Epithelial cell of proximal tubule (primary cell): ENCODE data around the gene YOD1. TPM values are rescaled to one million over a fixed set of nuclear protein-coding genes. Genes with fewer than 3 reads are reported as not detected.

ENCODE experiments used
- DNase-seq: peaks from one replicate; pipeline ENCODE4 v3.0.0-alpha.2; 2011; ENCODE audit warnings: low read depth
- H3K4me3 ChIP-seq: 2 replicates; pipeline ENCODE4 v1.5.1; 2011; ENCODE audit warnings: low read depth, mild to moderate bottlenecking, low read length
- total RNA-seq: library from RNA; depleted of rRNA; stranded (reverse); fragments of >200 nt; gene quantifications from 2 replicates; pipeline ENCODE4 v1.2.3, GENCODE V29; 2015
- TF ChIP-seq, protein P1 (sequence below): conservative IDR thresholded peaks from 2 replicates; pipeline ENCODE4 v1.5.1; 2012; ENCODE audit warnings: low read depth, mild to moderate bottlenecking, low read length

Gene YOD1
- total RNA-seq, 1 donor from 2014 or later: 6.7 TPM

- no peak overlapping the region for H3K4me3 ChIP-seq
- no peak for DNase-seq
- TF ChIP-seq, protein P1, sequence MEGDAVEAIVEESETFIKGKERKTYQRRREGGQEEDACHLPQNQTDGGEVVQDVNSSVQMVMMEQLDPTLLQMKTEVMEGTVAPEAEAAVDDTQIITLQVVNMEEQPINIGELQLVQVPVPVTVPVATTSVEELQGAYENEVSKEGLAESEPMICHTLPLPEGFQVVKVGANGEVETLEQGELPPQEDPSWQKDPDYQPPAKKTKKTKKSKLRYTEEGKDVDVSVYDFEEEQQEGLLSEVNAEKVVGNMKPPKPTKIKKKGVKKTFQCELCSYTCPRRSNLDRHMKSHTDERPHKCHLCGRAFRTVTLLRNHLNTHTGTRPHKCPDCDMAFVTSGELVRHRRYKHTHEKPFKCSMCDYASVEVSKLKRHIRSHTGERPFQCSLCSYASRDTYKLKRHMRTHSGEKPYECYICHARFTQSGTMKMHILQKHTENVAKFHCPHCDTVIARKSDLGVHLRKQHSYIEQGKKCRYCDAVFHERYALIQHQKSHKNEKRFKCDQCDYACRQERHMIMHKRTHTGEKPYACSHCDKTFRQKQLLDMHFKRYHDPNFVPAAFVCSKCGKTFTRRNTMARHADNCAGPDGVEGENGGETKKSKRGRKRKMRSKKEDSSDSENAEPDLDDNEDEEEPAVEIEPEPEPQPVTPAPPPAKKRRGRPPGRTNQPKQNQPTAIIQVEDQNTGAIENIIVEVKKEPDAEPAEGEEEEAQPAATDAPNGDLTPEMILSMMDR: no peak
These were observed 27.6 kb upstream of the YOD1 start for GRCh38 chr1:207078578-207079132.

- DNase-seq: peak; percentile 20
- TF ChIP-seq, protein P1: peak; percentile 86
These were observed 26.7 kb upstream of the YOD1 start for GRCh38 chr1:207077470-207078377.

DNA sequence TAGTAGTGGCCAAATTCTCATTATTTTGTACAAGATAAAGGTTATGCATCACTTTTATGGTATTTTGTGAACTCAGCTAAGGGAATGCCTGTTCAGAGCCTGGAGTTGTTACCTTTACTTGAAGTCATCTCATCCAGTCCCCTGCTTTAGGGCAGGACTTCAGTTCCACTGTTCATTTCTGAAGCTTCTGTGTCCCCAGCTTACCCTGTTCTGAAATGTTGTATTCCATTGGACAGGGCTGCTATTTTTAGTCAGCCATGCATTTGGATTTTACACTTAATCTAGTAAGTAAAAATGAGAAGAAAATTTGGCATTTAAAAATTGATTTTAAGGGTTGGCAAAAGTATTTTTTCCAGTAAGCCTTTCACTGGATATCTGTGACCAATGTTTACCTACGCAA, 26.0 kb upstream of the YOD1 start:
- DNase-seq: no peak
- H3K4me3 ChIP-seq: no peak overlapping the region
- TF ChIP-seq, protein P1: no peak

More at GRCh38 chr1:207077470-207078377, 26.7 kb upstream of the YOD1 start:
- H3K4me3 ChIP-seq: no peak overlapping the region

DNA sequence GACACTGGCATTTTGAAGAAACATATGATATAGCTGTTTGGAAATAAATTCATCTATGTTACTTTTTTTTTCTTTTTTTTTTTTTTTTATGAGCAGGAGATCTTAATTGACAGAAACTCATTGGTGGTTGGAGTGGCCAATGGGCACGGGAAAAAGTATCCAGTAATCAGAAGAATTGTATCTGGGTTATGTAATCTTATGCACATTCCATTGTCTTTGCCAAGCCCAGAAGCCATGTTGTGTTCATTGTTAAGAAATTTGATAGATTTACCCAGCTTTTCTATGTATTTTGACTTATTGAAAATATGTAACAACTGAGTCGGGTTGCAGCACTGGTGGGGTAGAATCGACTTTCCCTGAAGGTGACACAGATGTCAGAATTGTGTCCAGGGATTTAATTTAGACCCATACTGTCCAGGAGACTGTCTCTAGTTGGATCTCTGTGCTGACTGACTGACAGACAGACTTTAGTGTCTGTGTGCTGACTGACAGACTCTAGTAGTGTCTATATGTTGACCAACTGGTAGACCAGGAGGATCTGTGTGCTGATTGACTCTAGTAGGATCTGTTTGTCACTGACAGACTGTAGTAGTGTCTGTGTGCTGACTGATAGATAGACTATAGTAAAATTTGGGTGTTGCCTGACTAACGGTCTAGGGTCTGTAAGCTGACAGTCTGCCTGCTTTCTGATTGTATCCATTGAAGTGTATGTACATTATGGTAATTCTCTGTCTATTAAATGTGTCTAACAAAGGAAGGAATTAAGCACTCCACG, 25.4 kb upstream of the YOD1 start:
- TF ChIP-seq, protein P1: no peak
- H3K4me3 ChIP-seq: no peak overlapping the region
- no peak for DNase-seq

- DNase-seq: no peak
These were observed 23.2 kb upstream of the YOD1 start for GRCh38 chr1:207073906-207074820.

More at GRCh38 chr1:207073906-207074820, 23.2 kb upstream of the YOD1 start:
- no peak overlapping the region for H3K4me3 ChIP-seq
- TF ChIP-seq, protein P1: no peak
